Measurements from ENCODE around the gene MIA3. TPM values are rescaled to one million over a fixed set of nuclear protein-coding genes. Genes with fewer than 3 reads are reported as not detected.

The MIA3 gene
- total RNA-seq = 36.0 and 58.5 TPM in 2 replicates

GRCh38 chr1:222618001-222618879 lies at the start of gene MIA3:
Gene MIA3, plus strand, starts transcription at chr1:222618097. Its CDS starts 14 bp downstream, at chr1:222618111.

GRCh38 chr1:222589462-222590302 lies 28.2 kb upstream of the MIA3 start, which contains the start of gene TAF1A:
Gene TAF1A, minus strand, starts transcription at chr1:222589933.

GRCh38 chr1:222712253-222713090 lies 94.6 kb downstream of the MIA3 start, which contains the start of the genes AIDA and BROX:
Gene AIDA, minus strand, starts transcription at chr1:222712491. Its CDS starts 174 bp downstream, at chr1:222712317.
Gene BROX, plus strand, starts transcription at chr1:222712564. Its CDS starts 3,136 bp downstream, at chr1:222715700.

Other genes starting within 250 kb of the MIA3 start
- not detected in 2 replicates for gene HHIPL2, start 70.0 kb upstream of the MIA3 start, total RNA-seq
- gene TAF1A, start 28.2 kb upstream of the MIA3 start, total RNA-seq = 4.2 and 4.7 TPM in 2 replicates
- gene AIDA, start 94.4 kb downstream of the MIA3 start, total RNA-seq = 42.5 and 50.2 TPM in 2 replicates
- 44.4 and 59.7 TPM in 2 replicates for gene BROX, start 94.5 kb downstream of the MIA3 start, total RNA-seq
- not detected in 2 replicates for gene FAM177B, start 119.1 kb downstream of the MIA3 start, total RNA-seq
- 2.0 and 2.1 TPM in 2 replicates for gene DISP1, start 196.9 kb downstream of the MIA3 start, total RNA-seq

All from vein endothelial cell (primary cell).